Progenitor cell of endocrine pancreas (in vitro differentiated cells): ENCODE measurements around the gene LRRC27. TPM values are rescaled to one million over a fixed set of nuclear protein-coding genes. Genes with fewer than 3 reads are reported as not detected.

Experiments used
- DNase-seq: peaks from one replicate; pipeline ENCODE4 v3.0.0; 2021; ENCODE audit warnings: low spot score; ENCODE audit not compliant: unreplicated experiment
- H3K27ac Mint-ChIP-seq: 2 replicates; pipeline ENCODE4 v1.8.0; 2021; ENCODE audit warnings: mild to moderate bottlenecking, moderate library complexity, mixed read lengths
- H3K27me3 Mint-ChIP-seq: 2 replicates; pipeline ENCODE4 v1.8.0; 2021; ENCODE audit warnings: mixed read lengths
- H3K36me3 Mint-ChIP-seq: 2 replicates; pipeline ENCODE4 v1.8.0; 2022; ENCODE audit warnings: mixed read lengths; ENCODE audit not compliant: insufficient read depth
- H3K4me1 Mint-ChIP-seq: 2 replicates; pipeline ENCODE4 v1.8.0; 2021; ENCODE audit warnings: low read depth, mixed read lengths
- H3K4me3 Mint-ChIP-seq: 2 replicates; pipeline ENCODE4 v1.8.0; 2021; ENCODE audit warnings: low read depth, mild to moderate bottlenecking, moderate library complexity, mixed read lengths
- H3K9me3 Mint-ChIP-seq: 2 replicates; pipeline ENCODE4 v1.8.0; 2021; ENCODE audit warnings: low read depth, mixed read lengths
- CTCF ChIP-seq: fragments of 200-600 bp; sonication (generic); IDR thresholded peaks from one replicate; pipeline ENCODE4 v1.5.0; 2021; ENCODE audit warnings: antibody characterized with exemption, mild to moderate bottlenecking; ENCODE audit not compliant: unreplicated experiment
- total RNA-seq: library from RNA; stranded (reverse); gene quantifications from 2 replicates; pipeline ENCODE4 v1.2.1, GENCODE V29; 2021

The LRRC27 gene
- total RNA-seq, 1 donor from 2014 or later = 22.1 TPM

- no peak overlapping the region for H3K4me3 Mint-ChIP-seq
- TF ChIP-seq CTCF = no peak
- no peaks in the 10 kb centered on the region for H3K9me3 Mint-ChIP-seq
- no peak for DNase-seq
- H3K36me3 Mint-ChIP-seq = peaks cover 5% of the 10 kb centered on the region
- no peaks in the 10 kb centered on the region for H3K4me1 Mint-ChIP-seq
- no peak overlapping the region for H3K27ac Mint-ChIP-seq
- H3K27me3 Mint-ChIP-seq = no peaks in the 10 kb centered on the region
Measured at GRCh38 chr10:132353456-132354355, 21.7 kb downstream of the LRRC27 start.

DNA sequence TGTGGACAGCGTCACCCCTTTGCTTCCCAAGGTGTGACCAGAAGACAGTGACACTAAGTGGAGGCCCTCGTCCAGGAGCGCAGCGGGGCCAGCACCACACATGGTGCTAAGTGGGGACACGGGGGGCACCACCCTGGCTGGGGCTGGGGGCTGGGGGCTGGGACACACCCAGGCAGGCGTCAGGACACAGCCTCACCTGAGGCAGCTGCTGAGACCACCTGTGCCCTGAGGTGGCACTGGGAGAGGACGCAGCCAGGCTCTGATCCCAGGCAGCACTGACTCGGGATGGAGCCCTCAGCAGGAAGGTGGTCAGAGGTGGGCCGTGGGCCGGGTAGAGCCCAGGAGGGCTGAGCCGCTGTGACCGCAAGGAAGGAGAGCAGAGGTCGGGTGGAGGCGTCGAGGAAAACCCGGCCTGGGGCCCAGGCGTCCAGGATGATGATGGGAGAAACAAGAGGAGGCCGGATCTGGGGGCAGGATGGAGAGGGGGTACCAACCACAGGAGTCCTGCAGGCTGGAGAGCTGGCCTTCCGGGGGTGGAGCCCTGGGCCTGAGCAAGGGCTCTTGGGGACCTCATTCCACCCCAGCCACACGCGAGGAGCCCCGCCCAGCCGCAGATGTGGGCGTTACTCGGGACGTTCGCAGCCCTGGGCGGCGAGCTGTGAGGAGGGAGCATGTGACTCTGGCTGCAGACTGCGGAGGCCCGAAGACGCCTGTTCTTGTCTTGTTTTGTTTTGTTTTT, 22.5 kb downstream of the LRRC27 start:
- H3K27me3 Mint-ChIP-seq = no peaks in the 10 kb centered on the region
- no peak overlapping the region for H3K4me3 Mint-ChIP-seq
- TF ChIP-seq CTCF = no peak
- peaks cover 2% of the 10 kb centered on the region for H3K36me3 Mint-ChIP-seq
- no peak overlapping the region for H3K27ac Mint-ChIP-seq
- no peaks in the 10 kb centered on the region for H3K9me3 Mint-ChIP-seq
- no peak for DNase-seq
- H3K4me1 Mint-ChIP-seq = no peaks in the 10 kb centered on the region

- DNase-seq = no peak
- Mint-ChIP-seq H3K9me3 (no peaks in the 10 kb centered on the region), H3K4me3 (no peak overlapping the region), H3K4me1 (no peaks in the 10 kb centered on the region), H3K36me3 (peaks cover 2% of the 10 kb centered on the region), H3K27me3 (no peaks in the 10 kb centered on the region), H3K27ac (no peak overlapping the region)
- TF ChIP-seq CTCF = no peak
Measured at GRCh38 chr10:132355297-132355696, 23.3 kb downstream of the LRRC27 start.

GRCh38 chr10:132355754-132356153, 23.8 kb downstream of the LRRC27 start:
- Mint-ChIP-seq H3K4me3 (no peak overlapping the region), H3K36me3 (peaks cover 2% of the 10 kb centered on the region), H3K4me1 (no peaks in the 10 kb centered on the region), H3K27ac (no peak overlapping the region), H3K9me3 (no peaks in the 10 kb centered on the region), H3K27me3 (no peaks in the 10 kb centered on the region)
- DNase-seq = no peak
- TF ChIP-seq CTCF = no peak

DNA sequence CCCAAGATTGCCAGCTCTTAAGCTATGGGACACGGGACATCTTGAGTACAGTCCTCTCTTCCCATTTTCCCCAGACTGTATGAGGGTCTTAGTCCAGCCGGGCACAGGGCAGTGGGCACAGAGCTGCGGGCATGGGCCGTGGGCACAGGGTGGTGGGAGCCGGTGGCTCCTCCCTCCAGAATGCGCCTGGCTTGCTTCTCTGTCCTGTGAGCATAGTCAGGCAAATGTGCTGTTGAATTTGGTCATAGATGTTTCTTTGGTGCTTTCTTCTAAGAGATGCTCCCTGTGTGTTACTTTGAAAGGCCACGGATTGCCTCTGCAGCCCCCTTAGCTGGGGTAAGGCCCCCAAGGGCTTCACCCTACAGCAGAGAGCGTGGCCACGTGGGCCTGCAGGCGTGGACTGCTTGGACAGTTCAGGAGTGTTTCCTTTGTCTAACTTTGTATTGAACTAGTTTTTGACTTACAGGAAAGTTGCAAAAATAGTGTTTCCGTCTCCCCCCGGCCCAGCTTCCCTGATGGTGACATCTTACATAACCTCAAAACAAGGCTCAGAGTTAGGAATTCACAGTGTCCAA, 24.7 kb downstream of the LRRC27 start:
- H3K4me3 Mint-ChIP-seq = no peak overlapping the region
- no peak for DNase-seq
- H3K27ac Mint-ChIP-seq = no peak overlapping the region
- no peaks in the 10 kb centered on the region for H3K4me1 Mint-ChIP-seq
- peaks cover 2% of the 10 kb centered on the region for H3K36me3 Mint-ChIP-seq
- H3K9me3 Mint-ChIP-seq = no peaks in the 10 kb centered on the region
- no peak for TF ChIP-seq CTCF
- H3K27me3 Mint-ChIP-seq = no peaks in the 10 kb centered on the region
